K562 (cell line): ENCODE data around the gene SDC1.

Experiments
- CREB1 ChIP-seq, 2 experiments: sonication (generic) in 1 of 2; formaldehyde crosslinking in 1 of 2; IDR thresholded peaks; 2 replicates each; pipeline versions ENCODE4 v1.6.1 to v1.8.0; 2012 to 2022; ENCODE audit warnings: inconsistent platforms in 1 of 2, mild to moderate bottlenecking in 1 of 2, missing genetic modification reagents in 1 of 2, moderate library complexity in 1 of 2
- FOXA1 ChIP-seq: fragments of 450-650 bp; IDR thresholded peaks from 2 replicates; pipeline ENCODE4 v1.6.1; 2016; ENCODE audit warnings: mild to moderate bottlenecking, borderline replicate concordance
- XRCC5 ChIP-seq: fragments of 200-400 bp; formaldehyde crosslinking; IDR thresholded peaks from 2 replicates; pipeline ENCODE4 v1.6.1; 2017; ENCODE audit warnings: low read depth, mild to moderate bottlenecking, low read length
- TF ChIP-seq, protein P1 (sequence below): sonication (generic); formaldehyde crosslinking; IDR thresholded peaks from 2 replicates; pipeline ENCODE4 v1.8.1; 2023; ENCODE audit warnings: missing genetic modification reagents, mild to moderate bottlenecking, borderline replicate concordance

DNA sequence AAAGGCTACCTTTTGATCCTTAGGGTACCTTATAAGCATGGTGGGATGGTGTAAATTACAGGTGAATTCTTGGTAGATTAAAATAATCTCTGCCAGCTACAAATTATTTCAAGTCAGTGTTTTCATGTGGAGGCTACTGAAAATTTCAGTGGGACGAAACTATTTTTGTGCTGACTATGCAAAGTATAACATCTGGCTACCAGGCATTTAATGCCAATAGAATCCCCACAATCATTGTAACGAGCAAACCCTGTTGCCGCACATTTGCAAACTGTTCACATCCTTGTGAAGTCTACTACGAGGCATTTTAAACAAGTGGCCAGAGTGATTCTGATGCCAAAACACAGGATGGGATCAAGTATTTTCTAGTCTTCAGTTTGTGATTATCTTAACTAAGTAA, 48.1 kb upstream of the SDC1 start:
- no peak for TF ChIP-seq CREB1 (IDR thresholded peaks at IDR 0.05)
- TF ChIP-seq CREB1 (CRISPR knock-in tag; IDR thresholded peaks at IDR 0.05): no peak
- TF ChIP-seq XRCC5: no peak
- no peak for TF ChIP-seq FOXA1
- TF ChIP-seq, protein P1, sequence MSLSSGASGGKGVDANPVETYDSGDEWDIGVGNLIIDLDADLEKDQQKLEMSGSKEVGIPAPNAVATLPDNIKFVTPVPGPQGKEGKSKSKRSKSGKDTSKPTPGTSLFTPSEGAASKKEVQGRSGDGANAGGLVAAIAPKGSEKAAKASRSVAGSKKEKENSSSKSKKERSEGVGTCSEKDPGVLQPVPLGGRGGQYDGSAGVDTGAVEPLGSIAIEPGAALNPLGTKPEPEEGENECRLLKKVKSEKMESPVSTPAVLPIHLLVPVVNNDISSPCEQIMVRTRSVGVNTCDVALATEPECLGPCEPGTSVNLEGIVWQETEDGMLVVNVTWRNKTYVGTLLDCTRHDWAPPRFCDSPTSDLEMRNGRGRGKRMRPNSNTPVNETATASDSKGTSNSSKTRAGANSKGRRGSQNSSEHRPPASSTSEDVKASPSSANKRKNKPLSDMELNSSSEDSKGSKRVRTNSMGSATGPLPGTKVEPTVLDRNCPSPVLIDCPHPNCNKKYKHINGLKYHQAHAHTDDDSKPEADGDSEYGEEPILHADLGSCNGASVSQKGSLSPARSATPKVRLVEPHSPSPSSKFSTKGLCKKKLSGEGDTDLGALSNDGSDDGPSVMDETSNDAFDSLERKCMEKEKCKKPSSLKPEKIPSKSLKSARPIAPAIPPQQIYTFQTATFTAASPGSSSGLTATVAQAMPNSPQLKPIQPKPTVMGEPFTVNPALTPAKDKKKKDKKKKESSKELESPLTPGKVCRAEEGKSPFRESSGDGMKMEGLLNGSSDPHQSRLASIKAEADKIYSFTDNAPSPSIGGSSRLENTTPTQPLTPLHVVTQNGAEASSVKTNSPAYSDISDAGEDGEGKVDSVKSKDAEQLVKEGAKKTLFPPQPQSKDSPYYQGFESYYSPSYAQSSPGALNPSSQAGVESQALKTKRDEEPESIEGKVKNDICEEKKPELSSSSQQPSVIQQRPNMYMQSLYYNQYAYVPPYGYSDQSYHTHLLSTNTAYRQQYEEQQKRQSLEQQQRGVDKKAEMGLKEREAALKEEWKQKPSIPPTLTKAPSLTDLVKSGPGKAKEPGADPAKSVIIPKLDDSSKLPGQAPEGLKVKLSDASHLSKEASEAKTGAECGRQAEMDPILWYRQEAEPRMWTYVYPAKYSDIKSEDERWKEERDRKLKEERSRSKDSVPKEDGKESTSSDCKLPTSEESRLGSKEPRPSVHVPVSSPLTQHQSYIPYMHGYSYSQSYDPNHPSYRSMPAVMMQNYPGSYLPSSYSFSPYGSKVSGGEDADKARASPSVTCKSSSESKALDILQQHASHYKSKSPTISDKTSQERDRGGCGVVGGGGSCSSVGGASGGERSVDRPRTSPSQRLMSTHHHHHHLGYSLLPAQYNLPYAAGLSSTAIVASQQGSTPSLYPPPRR (CRISPR knock-in tag): no peak
